GM08714 (cell line): Measurements from ENCODE around the gene PAN3.
"Not testable (repeated sequence)": the region's sequence is repeated elsewhere in the genome, so short reads cannot be mapped to it uniquely, and the experiment has no call there.

Experiments
- H3K4me3 ChIP-seq: fragments of 200-500 bp; sonication (Bioruptor generic); 2 replicates; pipeline ENCODE4 v1.5.1; 2014; ENCODE audit warnings: mild to moderate bottlenecking, low read length, inconsistent platforms
- ZNF274 ChIP-seq: IDR thresholded peaks from 2 replicates; pipeline ENCODE4 v1.6.1; 2012; ENCODE audit warnings: mild to moderate bottlenecking, low read depth, low read length

Gene PAN3, protein sequence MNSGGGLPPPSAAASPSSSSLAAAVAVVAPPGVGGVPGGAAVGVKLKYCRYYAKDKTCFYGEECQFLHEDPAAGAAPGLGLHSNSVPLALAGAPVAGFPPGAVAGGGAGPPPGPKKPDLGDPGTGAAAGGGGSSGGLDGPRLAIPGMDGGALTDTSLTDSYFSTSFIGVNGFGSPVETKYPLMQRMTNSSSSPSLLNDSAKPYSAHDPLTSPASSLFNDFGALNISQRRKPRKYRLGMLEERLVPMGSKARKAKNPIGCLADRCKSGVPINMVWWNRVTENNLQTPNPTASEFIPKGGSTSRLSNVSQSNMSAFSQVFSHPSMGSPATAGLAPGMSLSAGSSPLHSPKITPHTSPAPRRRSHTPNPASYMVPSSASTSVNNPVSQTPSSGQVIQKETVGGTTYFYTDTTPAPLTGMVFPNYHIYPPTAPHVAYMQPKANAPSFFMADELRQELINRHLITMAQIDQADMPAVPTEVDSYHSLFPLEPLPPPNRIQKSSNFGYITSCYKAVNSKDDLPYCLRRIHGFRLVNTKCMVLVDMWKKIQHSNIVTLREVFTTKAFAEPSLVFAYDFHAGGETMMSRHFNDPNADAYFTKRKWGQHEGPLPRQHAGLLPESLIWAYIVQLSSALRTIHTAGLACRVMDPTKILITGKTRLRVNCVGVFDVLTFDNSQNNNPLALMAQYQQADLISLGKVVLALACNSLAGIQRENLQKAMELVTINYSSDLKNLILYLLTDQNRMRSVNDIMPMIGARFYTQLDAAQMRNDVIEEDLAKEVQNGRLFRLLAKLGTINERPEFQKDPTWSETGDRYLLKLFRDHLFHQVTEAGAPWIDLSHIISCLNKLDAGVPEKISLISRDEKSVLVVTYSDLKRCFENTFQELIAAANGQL

DNA sequence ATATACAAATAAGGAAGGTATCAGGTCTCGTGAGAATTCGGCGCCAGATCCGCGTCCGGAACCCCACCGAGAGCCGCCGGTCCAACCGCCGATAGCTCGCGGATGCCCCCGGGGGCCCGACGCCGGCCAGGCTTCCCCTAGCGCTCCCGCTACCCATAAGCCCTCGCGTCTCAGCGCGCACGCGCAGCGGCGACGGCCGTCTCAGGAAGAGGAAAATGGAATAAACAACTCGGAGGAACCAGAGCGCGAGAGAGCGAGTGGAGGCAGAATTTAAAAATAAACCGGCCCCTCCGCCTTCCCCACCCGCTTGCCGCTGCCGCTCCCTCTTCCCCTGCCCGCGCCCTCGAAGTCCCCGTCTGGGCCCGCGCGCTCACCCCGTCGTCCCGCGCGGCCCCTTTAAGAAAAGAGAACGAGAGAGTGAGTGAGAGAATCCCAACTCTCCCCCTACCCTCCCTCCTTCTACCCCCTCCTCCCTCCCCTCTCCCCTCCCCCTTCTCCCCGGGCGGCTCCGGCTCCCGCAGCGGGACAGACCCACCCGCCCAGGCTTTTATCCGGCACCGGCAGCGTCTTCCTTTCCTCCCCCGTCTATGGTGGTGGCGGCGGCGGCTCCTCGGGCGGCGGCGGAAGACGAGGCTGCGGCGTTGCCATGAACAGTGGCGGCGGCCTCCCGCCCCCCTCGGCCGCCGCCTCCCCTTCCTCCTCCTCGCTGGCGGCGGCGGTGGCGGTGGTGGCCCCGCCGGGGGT, at the start of gene PAN3:
TSS of gene PAN3 (plus strand) at position 534 of the 744 bp plus-strand sequence. CDS start at position 647, 113 bp downstream.
- TF ChIP-seq ZNF274, result no peak
- H3K4me3 ChIP-seq, result peak within 1 kb of the TSS; percentile 100

DNA sequence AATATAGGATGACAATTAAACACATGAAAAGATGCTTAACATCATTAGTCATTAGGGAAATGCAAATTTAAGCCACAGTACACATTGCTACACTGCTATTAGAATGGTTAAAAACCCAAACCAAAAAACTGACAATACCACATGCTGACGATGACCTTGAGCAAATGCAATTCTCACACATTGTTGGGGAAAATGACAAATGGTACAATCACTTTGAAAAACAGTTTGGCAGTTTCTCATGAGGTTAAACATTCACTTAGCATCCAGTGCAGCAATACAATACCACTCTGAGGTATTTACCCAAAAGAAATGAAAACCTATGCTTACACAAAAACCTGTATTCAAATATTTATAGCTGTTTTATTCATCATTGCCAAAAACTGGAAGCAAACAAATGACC, 49.3 kb upstream of the PAN3 start:
- H3K4me3 ChIP-seq, result no peak overlapping the region
- TF ChIP-seq ZNF274, result no peak

DNA sequence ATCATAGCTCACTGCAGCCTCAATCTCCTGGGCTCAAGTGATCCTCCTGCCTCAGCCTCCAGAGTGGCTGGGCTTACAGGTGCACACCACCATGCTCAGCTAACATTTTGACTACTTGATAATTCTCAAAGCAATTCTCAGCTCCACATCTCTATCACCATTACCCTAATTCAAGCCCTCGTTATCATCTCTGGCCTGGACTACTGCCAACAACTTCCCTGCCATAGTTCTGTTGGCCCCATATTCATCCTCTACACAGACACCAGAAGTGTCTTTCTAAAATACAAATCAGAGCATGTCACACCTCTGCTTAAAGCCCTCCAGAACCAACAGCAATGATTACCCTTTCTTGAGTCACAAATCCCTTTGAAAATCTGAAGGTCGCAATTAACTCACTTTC, 45.9 kb upstream of the PAN3 start:
- TF ChIP-seq ZNF274, result no peak
- H3K4me3 ChIP-seq, result no peak overlapping the region

DNA sequence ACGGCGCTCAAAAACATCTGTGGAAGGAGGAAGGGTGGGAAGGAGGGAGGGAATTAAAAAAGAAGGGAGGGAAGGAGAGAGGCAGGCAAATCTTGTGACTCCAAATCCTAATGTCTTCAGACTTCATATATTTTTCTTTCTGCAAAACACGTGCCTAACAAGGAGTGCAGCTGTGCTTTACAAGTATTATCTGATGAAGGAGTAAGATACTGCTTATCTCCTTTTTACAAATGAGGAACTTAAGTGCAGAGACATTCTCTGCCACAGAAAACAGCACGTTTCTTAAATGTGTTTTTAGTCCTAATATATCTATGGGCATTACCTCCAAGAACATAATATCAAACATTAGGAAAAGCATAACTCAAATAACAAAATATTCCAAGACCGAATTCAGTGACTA, 44.5 kb upstream of the PAN3 start:
- TF ChIP-seq ZNF274, result no peak
- no peak overlapping the region for H3K4me3 ChIP-seq

DNA sequence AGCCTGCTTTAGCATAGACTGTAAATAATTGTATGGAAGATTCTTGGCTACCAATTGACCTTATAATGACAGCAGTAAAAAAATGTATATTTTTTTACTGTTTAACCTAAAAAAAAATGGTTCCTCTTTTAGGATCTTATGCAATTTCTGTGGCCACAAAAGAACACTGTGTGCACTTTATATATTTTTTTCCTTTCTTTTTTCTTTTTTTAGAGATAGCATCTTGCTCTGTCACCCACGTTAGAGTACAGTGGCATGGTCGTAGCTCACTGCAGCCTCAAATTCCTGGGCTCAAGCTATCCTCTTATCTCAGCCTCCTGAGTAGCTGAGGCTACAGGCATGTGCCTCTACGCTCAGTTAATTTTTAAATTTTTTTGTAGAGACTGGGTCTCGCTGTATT, 44.0 kb upstream of the PAN3 start:
- no peak overlapping the region for H3K4me3 ChIP-seq
- no peak for TF ChIP-seq ZNF274

DNA sequence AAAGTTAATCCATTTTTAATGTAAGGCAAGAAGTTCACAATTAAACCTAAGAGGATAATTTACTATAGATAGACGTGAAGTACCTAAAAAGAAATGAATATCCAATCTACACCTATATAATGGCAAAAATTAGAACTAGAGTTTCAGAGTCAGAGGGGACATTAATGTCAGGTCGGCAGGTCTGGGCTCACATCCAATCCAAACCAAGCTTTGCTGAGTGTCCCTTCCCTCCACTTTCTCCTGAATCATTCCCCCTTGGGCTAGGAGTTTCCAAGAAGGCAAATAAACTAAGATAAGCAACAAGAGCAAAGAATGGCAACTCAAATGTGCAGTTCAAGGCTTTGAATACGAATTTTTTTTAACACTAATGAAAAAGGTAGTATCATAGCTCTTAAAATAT, 40.8 kb upstream of the PAN3 start:
- no peak overlapping the region for H3K4me3 ChIP-seq
- TF ChIP-seq ZNF274, result no peak

DNA sequence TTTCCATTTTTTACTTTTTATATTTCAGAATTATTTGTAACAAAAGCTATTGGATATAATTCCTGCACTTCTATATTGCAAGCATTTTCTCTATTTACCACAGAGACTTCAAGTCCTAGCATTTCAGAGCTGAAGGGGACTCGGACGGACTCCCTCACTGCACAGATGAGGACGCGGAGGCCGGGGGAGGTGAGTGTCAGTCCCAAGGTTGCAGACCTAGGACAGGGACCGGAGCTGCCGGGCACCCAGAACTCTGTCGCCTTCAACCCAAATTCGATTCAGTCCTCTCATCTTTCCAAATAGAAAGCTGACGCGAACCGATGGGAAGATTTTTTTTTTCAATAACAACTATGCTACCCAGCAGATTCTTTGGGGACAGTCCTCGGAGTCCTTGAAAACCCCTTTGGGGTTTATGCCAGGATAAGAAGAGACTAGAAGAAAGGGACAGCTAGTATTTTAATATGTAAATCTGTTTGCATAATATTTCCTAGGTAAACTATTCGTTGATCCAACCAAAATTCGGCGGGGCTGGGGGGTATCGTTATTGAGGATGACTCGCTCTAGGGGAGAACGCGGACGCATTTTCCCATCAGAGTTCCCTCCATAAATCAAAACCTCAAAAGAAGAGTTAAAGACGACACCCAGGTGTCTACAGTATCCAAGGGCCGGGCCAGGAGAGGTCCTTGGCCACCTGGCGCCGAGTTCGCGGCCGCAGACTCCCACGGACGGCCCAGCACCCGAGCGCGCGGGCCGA, 38.8 kb upstream of the PAN3 start:
- H3K4me3 ChIP-seq, result peak overlapping the region; percentile 48; the same call in 1 of the 2 replicates
- no peak for TF ChIP-seq ZNF274

DNA sequence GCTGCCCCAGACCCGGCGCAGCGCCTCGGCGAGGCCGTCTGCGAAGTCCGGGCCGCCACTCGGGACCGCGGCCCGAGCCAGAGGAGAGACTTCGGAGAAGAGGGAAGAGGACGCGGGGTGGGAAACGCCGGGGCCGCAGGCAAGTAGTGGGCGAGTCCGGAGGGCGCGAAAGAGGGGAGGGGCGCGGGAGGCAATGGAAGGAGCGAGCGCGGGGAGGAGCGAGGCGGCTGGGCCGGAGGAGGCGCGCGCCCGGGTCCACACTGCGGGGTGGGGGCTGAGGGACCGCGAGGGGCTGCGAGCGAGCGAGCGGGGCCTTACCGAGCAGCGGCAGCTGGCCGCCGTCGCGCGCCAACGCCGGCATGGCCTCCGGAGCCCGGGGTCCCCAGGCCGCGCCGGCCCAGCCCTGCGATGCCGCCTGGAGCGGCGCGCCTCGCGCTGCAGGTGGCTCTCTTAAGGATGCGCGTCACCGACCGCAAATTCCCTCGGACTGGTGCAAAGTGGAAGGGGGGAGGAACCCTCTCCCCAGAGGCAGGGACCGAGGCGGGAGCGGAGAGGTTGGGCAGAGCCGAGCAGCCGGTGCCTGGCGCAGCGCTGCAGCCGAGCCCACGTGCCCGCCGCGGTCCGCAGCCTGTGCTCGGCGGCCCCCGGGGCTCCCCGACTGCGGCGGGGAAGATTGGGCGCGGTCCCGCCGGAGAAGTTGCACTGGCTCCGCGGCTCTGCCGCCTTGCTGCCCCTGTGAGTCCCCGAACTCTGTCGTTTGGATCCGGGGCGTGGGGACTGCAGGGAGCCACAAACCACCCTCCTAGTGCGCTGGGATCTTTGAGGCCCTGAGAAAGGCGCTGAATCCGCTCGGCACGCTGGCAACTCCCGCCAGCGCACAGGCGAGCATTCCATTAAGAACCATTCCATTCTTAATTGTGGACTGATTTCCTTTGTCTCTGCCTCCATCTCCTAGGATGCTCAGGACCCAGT, 37.9 kb upstream of the PAN3 start, which contains the start of gene FLT3:
TSS of gene FLT3 (minus strand) at position 427 of the 972 bp plus-strand sequence. CDS start at position 361, 66 bp downstream.
- H3K4me3 ChIP-seq, result peak within 1 kb of the TSS; percentile 48; the same call in 1 of the 2 replicates
- no peak for TF ChIP-seq ZNF274

DNA sequence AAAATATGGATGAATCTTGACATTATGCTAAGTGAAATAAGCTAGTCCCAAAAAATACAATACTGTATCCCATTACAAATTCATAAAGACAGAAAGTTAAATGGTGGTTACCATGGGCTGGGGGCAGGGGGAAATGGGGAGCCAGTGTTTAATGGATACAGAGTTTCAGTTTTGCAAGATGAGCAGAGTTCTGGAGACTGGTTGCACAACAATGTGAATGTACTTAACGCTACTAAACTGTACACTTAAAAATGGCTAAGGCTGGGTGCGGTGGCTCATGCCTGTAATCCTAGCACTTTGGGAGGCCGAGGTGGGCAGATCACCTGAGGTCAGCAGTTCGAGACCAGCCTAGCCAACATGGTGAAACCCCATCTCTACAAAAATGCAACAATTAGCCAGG, 36.5 kb upstream of the PAN3 start:
- H3K4me3 ChIP-seq, result not testable (repeated sequence)

DNA sequence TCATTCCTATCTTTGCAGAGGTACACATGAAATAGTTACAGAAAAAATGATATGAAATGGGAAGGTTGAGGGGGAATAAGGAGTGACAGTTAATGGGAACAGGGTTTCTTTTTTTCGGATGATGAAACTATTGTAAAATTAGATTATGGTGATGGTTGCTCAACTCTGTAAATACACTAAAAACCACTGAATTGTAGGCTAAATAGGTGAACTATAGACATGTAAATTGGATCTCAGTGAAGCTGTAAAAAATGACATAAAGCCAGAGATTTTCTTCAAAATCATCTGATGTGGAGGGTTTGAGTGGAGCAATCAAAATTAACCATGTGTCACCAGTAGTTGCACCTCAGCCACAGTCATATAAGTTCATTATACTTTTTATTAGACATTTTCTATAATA, 31.4 kb upstream of the PAN3 start:
- no peak for TF ChIP-seq ZNF274
- no peak overlapping the region for H3K4me3 ChIP-seq

DNA sequence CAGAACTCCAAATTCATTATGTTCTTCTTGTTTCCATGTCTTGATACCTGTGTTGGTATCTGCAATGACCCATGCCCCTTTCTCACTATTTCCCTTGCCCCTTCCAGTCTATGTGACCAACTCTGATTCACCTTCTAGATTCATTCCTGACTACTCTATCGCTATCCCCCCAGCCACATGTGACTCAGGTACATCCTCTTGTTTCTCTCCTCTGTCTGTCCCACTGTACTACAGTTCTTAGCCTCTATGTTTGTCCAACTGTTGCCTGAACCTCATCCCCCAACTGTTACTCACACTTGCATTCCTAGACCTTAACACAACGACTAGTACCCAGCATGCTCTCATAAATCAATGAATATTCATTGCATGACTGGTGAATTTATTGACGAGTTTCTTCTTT, 27.9 kb upstream of the PAN3 start:
- no peak overlapping the region for H3K4me3 ChIP-seq
- no peak for TF ChIP-seq ZNF274

DNA sequence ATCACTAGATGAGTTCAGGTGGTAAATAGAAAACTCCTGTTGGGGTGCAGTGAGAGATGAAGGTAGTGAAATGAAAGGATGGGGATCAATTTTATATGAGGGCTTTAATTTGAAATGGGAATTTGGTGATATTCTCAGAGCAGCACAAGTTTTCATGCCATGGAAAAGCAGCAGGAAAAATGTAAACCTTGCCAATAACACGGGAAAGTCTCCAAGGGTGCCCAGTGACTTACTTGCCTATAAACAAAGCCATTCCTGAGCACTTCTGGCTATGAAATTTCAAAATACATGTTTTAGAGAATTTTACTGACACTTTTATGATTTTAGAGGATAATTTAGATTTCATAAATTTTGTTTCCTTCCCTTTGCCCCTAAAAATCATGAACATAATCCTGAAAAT, 21.6 kb upstream of the PAN3 start:
- H3K4me3 ChIP-seq, result no peak overlapping the region
- TF ChIP-seq ZNF274, result no peak
